T-cell (primary cell): ENCODE measurements around the gene FGD3. TPM values are rescaled to one million over a fixed set of nuclear protein-coding genes. Genes with fewer than 3 reads are reported as not detected.

Experiments
- ATAC-seq, 4 experiments: fragments of 200-7000 bp in 3 of 4; fragments of 150-1000 bp in 1 of 4; cut with Tn5 transposase; replicated peaks in 1 of 4; 1 replicate in 3 of 4; 2 replicates in 1 of 4; pipeline ENCODE4 v1.10.0; 2021; ENCODE audit warnings: moderate library complexity in 3 of 4, mild to moderate bottlenecking in 2 of 4, moderate number of reproducible peaks in 1 of 4
- CTCF ChIA-PET, 2 donors: fragments of 300-600 bp; sonication (Branson Sonifier 250); formaldehyde crosslinking; loops; one replicate each; lab custom pipeline; 2022; ENCODE audit warnings: antibody characterized with exemption in 2 of 2; lab: Charles Lee
- POLR2A ChIA-PET, 2 donors: fragments of 300-600 bp; sonication (Branson Sonifier 250); formaldehyde crosslinking; loops; one replicate each; lab custom pipeline; 2022; ENCODE audit warnings: antibody characterized with exemption in 2 of 2; lab: Charles Lee
- DNase-seq, 35 experiments: peaks; one replicate each; pipeline versions ENCODE4 v3.0.0 to v3.0.0-alpha.2; 2013 to 2023
- H3K27ac ChIP-seq: one replicate; pipeline ENCODE4 v1.5.1; 2013; ENCODE audit warnings: low read length
- H3K27me3 ChIP-seq, 2 experiments: replicated peaks in 1 of 2; 1 replicate in 1 of 2; 2 replicates in 1 of 2; pipeline versions ENCODE4 v1.6.1 to v1.7.0; 2013; ENCODE audit warnings: low read length in 1 of 2, mixed read lengths in 1 of 2; ENCODE audit not compliant: control insufficient read depth in 2 of 2, insufficient read depth in 2 of 2; ENCODE audit errors: extremely low read depth in 1 of 2
- H3K36me3 ChIP-seq, 2 donors: 1 replicate in 1 of 2; 2 replicates in 1 of 2; pipeline versions ENCODE4 v1.6.1 to v1.7.0; 2013; ENCODE audit warnings: low read length in 1 of 2; ENCODE audit not compliant: control insufficient read depth in 2 of 2, insufficient read depth in 1 of 2; ENCODE audit errors: extremely low read depth in 1 of 2
- H3K4me1 ChIP-seq, 2 experiments: 1 replicate in 1 of 2; 2 replicates in 1 of 2; pipeline versions ENCODE4 v1.6.1 to v1.7.0; 2013; ENCODE audit warnings: low read length in 2 of 2, mixed read lengths in 1 of 2; ENCODE audit not compliant: insufficient read depth in 2 of 2, control insufficient read depth in 1 of 2; ENCODE audit errors: extremely low read depth in 1 of 2
- H3K4me3 ChIP-seq, 2 donors: 1 replicate in 1 of 2; 2 replicates in 1 of 2; pipeline versions ENCODE4 v1.5.1 to v1.7.0; 2013; ENCODE audit warnings: mild to moderate bottlenecking in 2 of 2, low read length in 1 of 2, moderate library complexity in 1 of 2; ENCODE audit not compliant: control insufficient read depth in 1 of 2; ENCODE audit errors: extremely low read depth in 1 of 2
- H3K9me3 ChIP-seq: 2 replicates; pipeline ENCODE4 v1.7.0; 2013
- H3K27ac Mint-ChIP-seq, 2 donors: one replicate each; pipeline ENCODE4 v1.8.0; 2020 to 2021; ENCODE audit warnings: mild to moderate bottlenecking in 2 of 2, mixed read lengths in 2 of 2
- H3K27me3 Mint-ChIP-seq, 2 donors: one replicate each; pipeline ENCODE4 v1.8.0; 2021 to 2022; ENCODE audit warnings: mixed read lengths in 2 of 2
- H3K36me3 Mint-ChIP-seq: one replicate; pipeline ENCODE4 v1.8.0; 2021; ENCODE audit warnings: mixed read lengths
- H3K4me1 Mint-ChIP-seq, 3 donors: one replicate each; pipeline ENCODE4 v1.8.0; 2020 to 2022; ENCODE audit warnings: mixed read lengths in 3 of 3, mild to moderate bottlenecking in 1 of 3
- H3K4me3 Mint-ChIP-seq, 3 donors: one replicate each; pipeline ENCODE4 v1.8.0; 2020 to 2022; ENCODE audit warnings: mild to moderate bottlenecking in 3 of 3, mixed read lengths in 3 of 3, moderate library complexity in 3 of 3
- H3K9me3 Mint-ChIP-seq, 3 donors: one replicate each; pipeline ENCODE4 v1.8.0; 2020 to 2022; ENCODE audit warnings: mixed read lengths in 3 of 3
- whole genome bisulfite sequencing: methylation state at CpG from one replicate; pipeline ENCODE4 v1.1.5; 2013; ENCODE audit warnings: missing lambda C conversion rate; ENCODE audit not compliant: insufficient coverage; 5-methylcytosine and 5-hydroxymethylcytosine counted together
- total RNA-seq, 35 experiments: library from RNA in 6 of 35; stranded (reverse) in 6 of 35; fragments of 120-200 nt in 1 of 35; gene quantifications; one replicate each; pipeline versions ENCODE4 v1.2.1 to v1.2.4 and lab custom pipeline; 2013 to 2026

The FGD3 gene
- total RNA-seq, 5 donors from 2014 or later (not counting 1 experiment from before 2014, with no cell fraction given), result 188 to 349 (median 293) TPM

DNA sequence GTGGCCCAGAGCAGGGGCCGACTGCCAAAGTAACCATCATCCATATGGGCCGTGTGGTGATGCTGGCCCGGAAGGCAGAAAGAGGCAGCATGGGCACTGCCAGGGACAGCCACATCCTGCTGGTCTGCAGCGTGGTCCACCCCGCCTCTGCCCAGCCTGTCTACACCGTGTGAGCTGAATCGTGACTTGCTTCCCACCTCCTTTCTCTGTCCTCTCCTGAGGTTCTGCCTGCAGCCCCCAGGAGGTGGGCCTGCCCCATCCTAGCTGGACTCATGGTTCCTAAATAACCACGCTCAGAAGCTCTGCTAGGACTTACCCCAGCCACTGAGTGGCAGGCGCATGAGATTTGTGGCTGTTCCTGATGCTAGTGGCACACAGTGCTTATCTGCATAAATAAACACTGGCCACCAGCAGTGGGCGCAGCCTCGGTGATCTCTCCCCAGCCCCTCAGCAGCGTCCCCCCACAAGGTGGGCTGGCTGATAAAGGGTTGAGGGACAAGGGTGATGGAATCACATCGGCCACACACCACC is 88.6 kb downstream of the FGD3 start:
- H3K27ac Mint-ChIP-seq, result peak overlapping the region; percentile 72 to 79

DNA sequence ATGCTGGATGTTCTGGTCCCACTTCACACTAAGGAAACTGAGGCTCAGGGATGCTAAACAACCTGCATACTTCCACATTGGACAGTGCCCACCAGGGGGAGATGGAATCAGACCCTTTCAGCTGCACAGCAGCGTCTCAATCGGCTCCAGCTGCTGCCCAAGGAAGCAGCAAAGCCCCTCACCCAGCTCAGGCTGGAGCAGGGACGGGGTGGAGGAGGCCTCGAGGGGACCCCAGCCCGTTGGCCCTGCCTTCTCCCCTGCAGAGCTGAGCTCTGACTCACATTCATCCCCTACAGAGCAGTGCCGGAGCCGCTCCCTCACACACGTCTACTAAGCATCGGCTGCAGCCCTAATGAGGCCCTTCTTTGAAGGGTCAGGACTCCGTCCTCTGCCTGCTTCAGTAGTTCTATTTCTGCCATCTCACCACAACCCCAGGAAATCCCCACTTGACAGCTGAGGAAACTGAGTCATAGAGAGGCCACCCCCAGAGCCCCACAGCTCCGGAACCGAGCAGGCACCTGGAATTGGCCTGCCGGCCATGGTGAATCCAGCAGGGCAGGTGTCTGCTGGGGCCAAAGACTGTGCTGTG is 89.7 kb downstream of the FGD3 start:
- peak in 3 of 4 experiments; percentile 5 to 10 (median 10) for ATAC-seq
- Mint-ChIP-seq H3K9me3 (no peaks in the 10 kb centered on the region), H3K4me1 (peaks cover 67 to 79% (median 67%) of the 10 kb centered on the region in 3 donors), H3K36me3 (peaks cover 20% of the 10 kb centered on the region), H3K27ac (peak overlapping the region; percentile 50 to 87), H3K27me3 (no peaks in the 10 kb centered on the region), H3K4me3 (peak overlapping the region in 1 of 3 donors; percentile 12)
- POLR2A ChIA-PET, result no interaction called here
- Histone ChIP-seq H3K27me3 (no peaks in the 10 kb centered on the region), H3K4me3 (no peak overlapping the region), H3K36me3 (peaks cover 19 to 46% of the 10 kb centered on the region in 2 donors), H3K27ac (no peak overlapping the region), H3K4me1 (peaks cover 7 to 93% of the 10 kb centered on the region in 2 experiments), H3K9me3 (no peaks in the 10 kb centered on the region)
- CTCF ChIA-PET, result interaction anchor here in 1 of 2 donors (0.5 to 0.7 kb wide), 2 partner anchors 9 to 27 kb away, joined by 4 read pairs; no protein-coding TSS in a partner anchor
- no peak for DNase-seq
- 71% methylated on average over 12 of the region's 13 CpGs for WGBS

More for the DNA sequence above, 88.6 kb downstream of the FGD3 start:
- Mint-ChIP-seq H3K9me3 (no peaks in the 10 kb centered on the region), H3K4me3 (no peak overlapping the region), H3K36me3 (peaks cover 31% of the 10 kb centered on the region), H3K27me3 (no peaks in the 10 kb centered on the region), H3K4me1 (peaks cover 64 to 79% (median 67%) of the 10 kb centered on the region in 3 donors)
- Histone ChIP-seq H3K9me3 (no peaks in the 10 kb centered on the region), H3K27me3 (no peaks in the 10 kb centered on the region), H3K4me3 (no peak overlapping the region), H3K36me3 (peaks cover 19 to 57% of the 10 kb centered on the region in 2 donors), H3K27ac (no peak overlapping the region), H3K4me1 (peaks cover 12 to 96% of the 10 kb centered on the region in 2 experiments)
- ATAC-seq (no peak), DNase-seq (no peak)
- CTCF ChIA-PET, result interaction anchor here in 1 of 2 donors (0.6 kb wide), 1 partner anchor 109 kb away, joined by 3 read pairs; no protein-coding TSS in a partner anchor
- 73% methylated on average over 8 of the region's 13 CpGs for WGBS
- POLR2A ChIA-PET, result no interaction called here

DNA sequence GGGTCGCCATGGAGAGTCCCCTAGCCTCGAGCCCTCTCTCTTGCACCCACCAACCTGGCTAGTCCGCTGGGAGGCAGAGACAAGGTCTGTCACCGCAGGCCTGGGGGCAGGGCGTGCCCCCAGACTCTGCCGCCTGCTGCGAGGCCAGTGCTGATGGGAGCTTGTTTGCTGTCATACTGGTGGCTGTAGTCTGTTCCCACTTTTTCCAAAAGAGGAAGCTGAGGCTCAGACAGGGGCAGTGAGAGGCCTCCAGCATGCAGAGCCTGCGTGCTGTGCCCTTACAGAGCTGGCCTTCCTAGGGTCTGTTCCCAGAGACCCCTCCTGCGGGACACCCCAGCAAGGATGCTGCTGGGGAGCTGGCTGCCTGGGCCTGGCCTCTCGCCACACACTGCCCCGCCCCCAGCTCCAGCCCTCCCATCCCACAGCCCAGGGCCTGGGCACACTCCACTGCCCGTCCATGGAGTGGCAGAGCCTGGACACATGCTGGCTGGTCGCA is 90.2 kb downstream of the FGD3 start:
- ChIA-PET POLR2A (no interaction called here), CTCF (interaction anchor here in 1 of 2 donors (0.5 to 0.7 kb wide), 2 partner anchors 9 to 27 kb away, joined by 4 read pairs; no protein-coding TSS in a partner anchor)
- no peaks in the 10 kb centered on the region for H3K27me3 ChIP-seq
- no peaks in the 10 kb centered on the region for H3K9me3 ChIP-seq
- Mint-ChIP-seq H3K27me3 (no peaks in the 10 kb centered on the region), H3K27ac (peak overlapping the region; percentile 78 to 87), H3K4me3 (no peak overlapping the region), H3K4me1 (peaks cover 64 to 76% (median 67%) of the 10 kb centered on the region in 3 donors), H3K9me3 (no peaks in the 10 kb centered on the region), H3K36me3 (peaks cover 14% of the 10 kb centered on the region)
- DNase-seq, result no peak
- peak overlapping the region; percentile 29 for H3K27ac ChIP-seq
- ATAC-seq, result peak in 3 of 4 experiments; percentile 3 to 4 (median 4)
- peaks cover 19 to 41% of the 10 kb centered on the region in 2 donors for H3K36me3 ChIP-seq
- WGBS, result 88% methylated on average over 6 of the region's 13 CpGs
- peaks cover 6 to 89% of the 10 kb centered on the region in 2 experiments for H3K4me1 ChIP-seq
- H3K4me3 ChIP-seq, result no peak overlapping the region

DNA sequence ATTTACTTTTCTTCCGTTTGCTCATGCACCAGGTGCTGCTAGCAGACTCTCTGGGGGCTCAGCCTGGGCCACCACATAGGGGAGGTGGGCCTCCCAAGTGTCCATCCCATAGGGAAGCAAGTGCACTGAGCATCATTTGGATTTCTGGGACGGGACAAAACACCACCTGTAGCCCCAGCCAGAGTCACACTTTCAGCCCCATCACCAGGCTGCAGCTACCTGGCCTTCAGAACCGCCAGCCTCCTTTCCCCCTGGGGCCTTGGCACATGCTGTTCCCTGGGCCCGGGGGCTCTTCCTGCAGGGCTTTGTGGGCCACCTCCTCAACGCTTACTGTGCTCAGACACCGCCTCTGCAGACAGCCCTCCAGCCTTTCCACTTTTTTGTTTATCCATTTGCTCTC is 91.6 kb downstream of the FGD3 start:
- no peaks in the 10 kb centered on the region for H3K9me3 Mint-ChIP-seq
- ATAC-seq (no peak), DNase-seq (no peak)
- H3K27me3 Mint-ChIP-seq, result no peaks in the 10 kb centered on the region
- no peaks in the 10 kb centered on the region for H3K9me3 ChIP-seq
- H3K27ac ChIP-seq, result no peak overlapping the region
- peaks cover 7% of the 10 kb centered on the region for H3K36me3 Mint-ChIP-seq
- peaks cover 15 to 28% of the 10 kb centered on the region in 2 donors for H3K36me3 ChIP-seq
- no peak overlapping the region for H3K4me3 ChIP-seq
- H3K4me1 ChIP-seq, result peaks cover 12 to 88% of the 10 kb centered on the region in 2 experiments
- ChIA-PET CTCF (interaction anchor here in 1 of 2 donors (0.6 kb wide), 1 partner anchor 15 kb away, joined by 3 read pairs; no protein-coding TSS in a partner anchor), POLR2A (interaction anchor here in 1 of 2 donors (0.6 kb wide), 1 partner anchor 9 kb away, joined by 5 read pairs; no protein-coding TSS in a partner anchor)
- H3K27ac Mint-ChIP-seq, result peak overlapping the region; percentile 78 to 85
- WGBS, result 83% methylated on average over 5 of the region's 6 CpGs
- H3K27me3 ChIP-seq, result no peaks in the 10 kb centered on the region
- peak overlapping the region in 1 of 3 donors; percentile 6 for H3K4me3 Mint-ChIP-seq
- H3K4me1 Mint-ChIP-seq, result peaks cover 71 to 78% (median 71%) of the 10 kb centered on the region in 3 donors

DNA sequence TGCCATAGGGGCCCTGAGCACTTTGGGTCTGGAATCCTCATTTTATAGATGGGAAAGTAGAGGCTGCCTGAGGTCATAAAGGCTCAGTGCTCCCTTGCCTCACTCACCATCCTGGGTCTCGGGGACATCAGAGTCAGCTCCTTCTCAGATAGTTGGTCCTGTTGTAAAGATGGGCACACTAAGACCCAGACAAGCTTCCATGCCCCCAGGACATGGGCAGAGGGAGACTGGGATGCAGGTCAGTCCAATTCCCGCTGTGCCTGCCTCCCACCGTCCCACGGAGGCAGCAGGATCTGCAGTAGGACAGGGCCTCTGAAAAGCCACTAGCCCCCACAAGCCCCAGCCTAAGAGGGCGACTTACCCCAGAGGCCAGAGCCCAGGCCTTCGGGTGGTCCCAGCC is 92.1 kb downstream of the FGD3 start:
- peak overlapping the region in 1 of 3 donors; percentile 6 for H3K4me3 Mint-ChIP-seq
- ATAC-seq, result no peak
- POLR2A ChIA-PET, result no interaction called here

DNA sequence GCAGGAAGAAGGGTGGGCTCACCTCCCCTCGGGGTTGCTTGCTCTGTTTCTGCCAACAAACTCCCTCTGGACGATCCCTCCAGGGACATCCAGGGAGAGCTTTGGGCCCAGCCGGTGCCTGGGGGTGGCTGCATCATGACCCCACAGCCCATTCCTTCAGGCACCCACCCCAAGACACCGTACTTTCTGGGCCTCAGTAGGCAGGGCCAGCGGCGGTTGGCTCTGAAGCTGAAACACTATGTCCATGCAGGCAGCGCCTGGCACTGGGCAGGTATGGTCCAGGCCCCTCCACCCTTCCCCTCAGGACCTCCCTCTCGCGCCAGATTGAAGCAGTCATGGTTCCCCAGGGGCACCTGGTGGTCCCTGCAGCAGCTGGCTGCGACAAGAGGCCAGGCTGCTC is 92.7 kb downstream of the FGD3 start:
- Histone ChIP-seq H3K36me3 (peaks cover 12 to 18% of the 10 kb centered on the region in 2 donors), H3K27me3 (no peaks in the 10 kb centered on the region), H3K9me3 (no peaks in the 10 kb centered on the region), H3K4me3 (no peak overlapping the region), H3K4me1 (peaks cover 13 to 81% of the 10 kb centered on the region in 2 experiments), H3K27ac (peak overlapping the region; percentile 18)
- Mint-ChIP-seq H3K4me3 (no peak overlapping the region), H3K27me3 (no peaks in the 10 kb centered on the region), H3K9me3 (no peaks in the 10 kb centered on the region), H3K36me3 (peaks cover 4% of the 10 kb centered on the region), H3K4me1 (peaks cover 67 to 80% (median 77%) of the 10 kb centered on the region in 3 donors), H3K27ac (peak overlapping the region; percentile 78 to 85)
- WGBS, result 84% methylated on average over 7 of the region's 10 CpGs
- ATAC-seq, result no peak
- no peak for DNase-seq
- CTCF ChIA-PET, result no interaction called here
- POLR2A ChIA-PET, result no interaction called here

More for the DNA sequence above, 92.1 kb downstream of the FGD3 start:
- H3K36me3 ChIP-seq, result peaks cover 12 to 23% of the 10 kb centered on the region in 2 donors
- H3K27ac ChIP-seq, result no peak overlapping the region
- Mint-ChIP-seq H3K9me3 (no peaks in the 10 kb centered on the region), H3K27ac (peak overlapping the region; percentile 78 to 85), H3K27me3 (no peaks in the 10 kb centered on the region), H3K4me1 (peaks cover 67 to 76% (median 75%) of the 10 kb centered on the region in 3 donors), H3K36me3 (peaks cover 4% of the 10 kb centered on the region)
- peaks cover 13 to 86% of the 10 kb centered on the region in 2 experiments for H3K4me1 ChIP-seq
- no peak for DNase-seq
- 93% methylated on average over 4 of the region's 6 CpGs for whole genome bisulfite sequencing
- H3K4me3 ChIP-seq, result no peak overlapping the region
- no peaks in the 10 kb centered on the region for H3K27me3 ChIP-seq
- CTCF ChIA-PET, result interaction anchor here in 1 of 2 donors (0.6 kb wide), 1 partner anchor 15 kb away, joined by 3 read pairs; no protein-coding TSS in a partner anchor
- H3K9me3 ChIP-seq, result no peaks in the 10 kb centered on the region
